Frontal cortex (tissue), 1 donor: ENCODE measurements around the gene DNAJC21. TPM values are rescaled to one million over a fixed set of nuclear protein-coding genes. Genes with fewer than 3 reads are reported as not detected.

ENCODE experiments used
- total RNA-seq: library from RNA; depleted of rRNA; stranded (reverse); fragments of >200 nt; gene quantifications from one replicate; pipeline ENCODE4 v1.2.3, GENCODE V29; 2014

DNAJC21 gene
- total RNA-seq, 1 donor from 2014 or later, result 21.2 TPM

Other genes starting within 250 kb of the DNAJC21 start
- gene TTC23L, start 90.4 kb upstream of the DNAJC21 start, total RNA-seq, result 5.7 TPM
- 44.0 TPM for gene RAD1, start 14.1 kb upstream of the DNAJC21 start, total RNA-seq
- 47.7 TPM for gene BRIX1, start 13.8 kb upstream of the DNAJC21 start, total RNA-seq
- gene AGXT2, start 118.4 kb downstream of the DNAJC21 start, total RNA-seq, result not detected